Stimulated activated CD4-positive, alpha-beta T cell treated with anti-CD3 and anti-CD28 coated beads, Interleukin-1b, Interleukin-23, amount 100 ng/mL, for 1 hour (primary cell): ENCODE data around the gene SH3RF1.

Experiments
- DNase-seq, 2 donors: peaks; one replicate each; pipeline ENCODE4 v3.0.0-alpha.2; 2020; ENCODE audit warnings: low read depth in 2 of 2

Gene SH3RF1

DNA sequence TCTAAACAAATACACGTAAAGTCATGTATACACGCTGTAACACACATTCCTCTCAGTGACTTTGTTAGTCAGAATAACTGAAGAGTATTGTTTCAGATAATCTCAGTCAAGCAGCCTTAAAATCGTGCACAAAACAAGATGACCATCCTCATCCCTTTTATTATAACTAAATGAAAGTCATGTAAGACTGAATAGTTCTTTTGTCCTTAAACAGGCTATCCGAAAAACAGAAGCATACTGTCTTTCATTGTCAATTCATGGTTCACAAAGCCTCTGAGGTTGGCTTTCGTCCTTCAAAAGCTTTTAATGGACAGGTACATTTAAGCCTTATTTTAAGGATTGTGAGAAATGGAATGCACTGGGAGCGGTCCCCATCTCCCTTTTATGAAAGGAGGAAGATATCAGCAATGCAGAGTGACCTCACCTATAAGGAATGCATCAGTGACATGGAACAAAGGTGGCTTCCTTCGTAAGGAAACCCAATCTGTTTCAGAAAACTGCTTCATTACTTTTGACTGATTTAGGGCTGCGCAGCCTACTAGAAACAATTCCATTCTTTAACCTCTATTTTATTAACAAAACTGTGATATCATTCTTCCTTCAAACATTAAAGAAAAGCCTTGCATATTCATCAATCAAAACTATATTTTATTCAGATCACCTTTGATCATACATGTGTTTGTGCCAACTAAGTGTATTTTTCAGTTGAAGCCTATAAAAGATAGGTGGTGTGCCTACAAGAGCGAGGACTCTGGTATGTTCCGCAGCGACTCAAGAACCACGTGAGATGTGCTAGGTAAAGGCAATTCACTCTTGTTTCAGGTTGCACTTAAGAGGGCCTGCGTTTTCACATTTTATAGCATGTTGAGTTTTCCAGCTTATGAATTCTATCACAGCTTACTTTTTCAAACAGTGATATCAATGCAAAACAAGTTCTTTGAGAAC is 19.2 kb downstream of the SH3RF1 start:
- DNase-seq: no peak

DNA sequence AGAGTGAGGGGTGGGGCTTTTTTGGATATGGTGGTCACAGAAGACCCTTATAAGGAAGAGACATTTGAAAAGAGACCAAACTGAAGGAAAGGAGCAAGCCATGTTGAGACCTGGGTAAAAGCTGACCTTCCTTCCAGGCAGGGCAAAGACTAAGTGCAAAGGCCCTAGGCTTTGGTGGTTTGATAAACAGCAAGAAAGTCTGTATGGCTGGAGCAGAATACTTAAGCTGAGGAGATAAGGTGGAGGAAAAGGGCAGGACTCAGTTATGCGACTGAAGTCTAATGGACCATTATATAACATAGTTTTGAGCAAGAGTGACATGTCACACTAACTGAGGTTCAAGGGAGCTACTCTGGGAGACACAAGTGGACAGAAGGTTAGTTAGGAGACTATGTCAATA is 20.0 kb downstream of the SH3RF1 start:
- no peak for DNase-seq

DNA sequence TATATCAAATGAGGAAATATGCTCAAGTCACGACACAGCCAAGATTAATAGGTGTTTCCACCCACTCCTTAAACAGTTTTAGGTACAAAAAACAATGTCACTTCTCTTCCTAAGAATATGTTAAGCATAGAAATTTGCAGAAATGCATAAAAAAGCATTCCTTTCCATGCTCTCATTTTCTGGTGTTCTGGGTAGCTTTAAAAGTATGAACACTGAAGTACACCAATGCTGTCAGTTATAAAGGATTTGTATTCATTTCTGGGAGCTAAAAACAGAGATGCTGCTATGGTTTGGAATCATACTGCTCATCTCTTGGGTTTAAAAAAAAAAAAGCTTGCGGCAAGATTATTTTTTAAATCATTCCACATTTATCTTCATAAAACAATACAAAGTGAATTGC is 20.8 kb downstream of the SH3RF1 start:
- no peak for DNase-seq

DNA sequence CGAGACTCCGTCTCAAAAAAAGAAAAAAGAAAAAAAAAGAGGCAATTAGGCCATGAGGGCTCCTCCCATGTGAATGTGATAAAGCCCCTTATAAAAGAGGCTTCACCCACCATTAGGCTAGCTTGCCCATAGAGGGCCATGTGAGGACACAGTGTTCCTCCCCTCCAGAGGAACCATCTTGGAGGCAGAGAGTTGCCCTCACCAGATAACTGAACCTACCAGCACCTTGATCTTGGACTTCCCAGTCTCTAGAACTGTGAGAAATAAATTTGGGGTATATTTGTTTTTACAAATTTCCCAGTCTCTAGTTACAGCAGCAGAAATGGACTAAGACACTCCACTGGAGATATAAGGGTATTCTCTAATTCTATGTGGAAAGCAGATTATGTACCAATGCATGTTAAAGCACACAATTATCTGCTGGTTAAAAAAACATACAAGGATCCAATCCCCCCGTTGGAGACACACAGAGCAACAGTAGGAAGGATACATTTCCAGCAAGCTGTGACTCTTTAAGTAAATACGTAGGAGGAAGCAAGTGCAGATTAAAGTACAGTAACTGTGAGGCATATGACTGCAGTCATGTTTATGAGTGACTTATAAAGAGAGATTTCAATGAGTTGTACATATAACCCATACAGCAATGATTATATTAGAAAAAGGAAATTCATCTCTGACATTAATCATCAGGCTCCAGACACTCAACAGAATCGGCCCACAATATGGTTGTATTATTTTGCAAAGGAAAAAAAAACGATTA is 21.4 kb downstream of the SH3RF1 start:
- no peak for DNase-seq

DNA sequence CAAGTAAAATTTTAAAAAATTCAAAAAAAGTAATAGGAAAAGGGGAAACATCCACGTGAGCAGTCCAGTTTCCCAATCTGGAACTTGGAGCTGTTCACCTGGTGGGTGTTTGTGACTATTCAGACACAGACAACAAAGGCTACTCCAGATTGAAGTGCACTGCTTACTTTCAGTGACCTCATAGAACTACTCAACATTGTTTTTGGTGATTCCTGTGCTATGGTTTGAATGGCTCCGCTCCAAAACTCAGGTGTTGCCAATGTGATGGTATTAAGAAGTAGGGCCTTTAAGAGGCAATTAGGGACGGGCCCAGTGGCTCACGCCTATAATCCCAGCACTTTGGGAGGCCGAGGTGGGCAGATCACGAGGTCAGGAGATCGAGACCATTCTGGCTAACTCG is 22.1 kb downstream of the SH3RF1 start:
- no peak for DNase-seq

DNA sequence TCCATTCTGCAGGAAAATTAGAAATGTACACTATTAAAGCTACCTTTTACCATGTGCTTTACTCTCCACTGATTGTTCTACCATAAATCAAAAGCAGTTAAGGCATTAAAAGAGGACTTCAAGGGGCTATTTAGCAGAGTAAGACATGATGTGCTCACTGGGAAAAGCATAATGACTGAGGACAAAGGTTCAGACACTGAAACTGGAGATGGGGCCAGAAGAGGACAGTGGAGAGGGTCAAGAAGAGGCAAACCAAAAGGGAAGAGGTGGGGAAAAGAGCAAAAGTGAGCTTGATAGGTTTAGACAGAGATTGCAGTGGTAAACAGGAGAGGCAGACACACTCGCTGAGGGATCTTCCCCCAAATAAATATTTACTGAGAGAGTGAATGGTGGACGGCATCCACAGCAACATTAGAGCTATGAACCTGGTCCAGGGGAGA is 23.8 kb downstream of the SH3RF1 start:
- no peak for DNase-seq

DNA sequence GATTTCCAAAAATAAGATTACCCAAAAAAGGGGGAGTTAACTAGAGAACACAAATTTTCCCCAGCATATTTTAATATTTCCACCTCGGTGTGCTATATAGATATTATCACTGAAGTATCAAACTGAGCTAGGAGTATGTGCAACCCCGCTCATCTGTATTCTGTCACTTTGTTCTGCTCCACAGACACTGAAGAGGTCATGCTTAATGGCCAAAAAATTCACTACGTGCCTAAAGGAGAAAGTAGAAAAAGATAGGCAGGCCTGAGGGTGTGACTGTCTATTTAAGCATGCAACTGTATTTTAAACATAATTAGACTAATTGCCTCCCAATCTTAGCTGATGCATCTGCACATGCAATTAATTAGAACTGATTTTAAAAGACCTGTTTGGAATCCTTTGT is 24.5 kb downstream of the SH3RF1 start:
- DNase-seq: no peak

DNA sequence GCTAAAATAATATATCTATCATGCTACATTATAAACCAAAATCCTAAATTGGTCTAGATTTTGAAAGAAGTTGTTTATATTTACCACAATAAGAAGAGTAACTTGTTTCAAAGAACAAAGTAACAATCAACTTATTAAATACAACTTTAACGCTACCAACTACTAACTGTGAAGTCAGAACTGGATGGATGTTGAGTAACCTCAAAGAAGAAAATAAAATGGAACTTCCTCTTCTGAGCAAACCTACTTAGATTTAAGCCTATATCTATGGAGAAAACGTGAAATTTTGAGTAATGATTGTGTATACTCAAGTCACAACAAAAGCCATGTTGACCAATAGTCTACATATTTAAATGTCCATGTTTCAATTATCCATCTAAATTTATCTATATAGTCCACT is 25.7 kb downstream of the SH3RF1 start:
- no peak for DNase-seq

DNA sequence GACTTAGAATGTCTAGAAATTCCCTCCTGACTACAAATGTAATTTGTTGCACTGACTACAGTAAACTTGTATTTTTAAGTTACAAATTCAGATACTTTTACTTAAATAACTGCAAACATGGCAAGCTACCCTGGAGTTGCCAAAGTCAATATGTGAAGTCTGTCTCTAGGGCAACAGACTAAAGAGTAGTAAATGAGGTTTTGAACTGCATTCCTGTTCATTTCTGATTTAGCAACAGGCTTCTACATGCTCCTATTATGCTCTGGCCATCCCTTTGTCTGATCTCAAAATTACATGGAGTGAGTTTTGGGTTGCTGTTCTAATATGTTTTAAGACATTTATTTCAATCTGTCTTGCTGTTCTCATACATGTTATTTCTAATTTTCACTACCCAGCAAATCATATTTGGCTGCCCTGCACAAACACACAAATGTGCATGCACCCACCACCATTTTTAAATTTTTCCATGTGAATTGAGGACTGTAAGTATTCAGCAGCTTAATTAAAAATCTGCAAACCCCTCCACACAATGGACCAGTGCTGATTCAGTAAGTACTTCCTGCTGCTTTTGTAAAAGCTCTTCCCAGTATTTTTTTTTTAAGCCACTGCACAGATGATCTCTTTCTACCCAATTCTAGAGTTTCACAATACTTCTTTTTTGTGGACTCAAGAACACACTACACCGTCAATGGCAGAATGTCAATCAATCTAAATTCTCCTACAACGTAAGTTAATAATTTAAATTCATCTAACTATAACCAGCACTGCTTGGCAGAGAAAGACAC is 26.7 kb downstream of the SH3RF1 start:
- DNase-seq: no peak

DNA sequence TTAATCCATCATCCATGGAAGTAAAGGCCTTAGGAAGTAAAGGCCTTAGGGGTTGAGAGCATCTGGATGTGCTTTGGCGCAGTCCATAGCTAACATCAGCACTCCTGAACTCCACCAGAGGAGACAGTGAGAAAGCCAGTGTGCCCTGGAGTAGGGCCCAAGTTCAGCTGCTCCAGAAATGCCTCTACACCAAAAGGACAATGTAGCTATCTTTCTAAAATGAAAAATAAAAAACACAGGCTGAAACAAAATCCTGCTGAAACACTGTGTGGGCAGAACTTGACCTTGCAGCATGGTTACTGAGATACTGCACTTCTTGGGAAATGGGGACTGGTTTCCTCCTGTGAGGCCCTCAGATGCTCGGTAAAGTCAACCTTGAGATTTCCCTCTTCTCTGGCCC is 29.3 kb downstream of the SH3RF1 start:
- DNase-seq: no peak

DNA sequence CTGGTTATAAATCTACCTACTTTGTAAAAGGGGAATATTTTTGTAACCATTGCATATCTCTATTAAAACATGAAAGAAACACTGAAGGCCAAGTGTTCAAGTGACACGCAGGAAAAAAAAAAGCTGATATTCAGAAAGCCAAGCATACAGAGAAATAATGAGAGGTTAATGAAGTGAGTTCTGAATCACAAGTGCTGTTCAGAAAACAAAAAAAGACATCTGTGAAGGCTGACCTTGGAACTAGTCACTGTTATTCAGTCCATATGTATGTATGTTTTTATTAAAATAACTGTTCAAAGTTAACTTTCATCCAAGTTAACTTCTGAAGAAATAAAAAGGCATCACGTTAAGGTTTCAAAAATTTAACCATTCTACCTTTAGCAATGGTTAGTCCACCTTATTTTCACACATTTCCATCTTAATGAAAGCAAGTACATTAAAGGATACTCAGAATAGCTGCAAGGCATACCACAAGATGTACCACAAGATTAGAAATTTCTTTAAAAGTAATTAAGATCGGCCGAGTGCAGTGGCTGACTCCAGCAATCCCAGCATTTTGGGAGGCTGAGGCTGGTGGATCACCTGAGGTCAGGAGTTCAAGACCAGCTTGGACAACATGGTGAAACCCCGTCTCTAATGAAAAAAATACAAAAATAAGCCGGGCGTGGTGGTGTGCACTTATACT is 31.4 kb downstream of the SH3RF1 start:
- no peak for DNase-seq

DNA sequence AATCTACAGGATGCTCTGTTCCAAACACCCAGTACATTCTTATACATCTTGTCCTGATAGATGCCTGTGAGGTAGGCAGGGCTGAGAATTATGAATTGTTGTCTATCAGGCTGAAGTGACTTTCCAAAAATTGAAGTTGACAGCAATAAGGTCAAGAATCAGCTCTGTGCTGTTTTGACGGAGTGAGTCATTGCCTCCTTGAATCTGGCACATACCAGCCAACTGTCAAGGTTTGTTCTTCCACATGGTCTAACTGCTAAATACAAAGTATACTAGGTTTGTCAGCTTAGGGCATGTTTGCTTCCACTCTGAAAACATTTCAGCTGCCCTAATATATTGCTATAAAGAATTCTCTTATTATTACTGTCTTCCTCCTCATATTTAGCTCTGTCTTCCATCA is 32.3 kb downstream of the SH3RF1 start:
- no peak for DNase-seq

DNA sequence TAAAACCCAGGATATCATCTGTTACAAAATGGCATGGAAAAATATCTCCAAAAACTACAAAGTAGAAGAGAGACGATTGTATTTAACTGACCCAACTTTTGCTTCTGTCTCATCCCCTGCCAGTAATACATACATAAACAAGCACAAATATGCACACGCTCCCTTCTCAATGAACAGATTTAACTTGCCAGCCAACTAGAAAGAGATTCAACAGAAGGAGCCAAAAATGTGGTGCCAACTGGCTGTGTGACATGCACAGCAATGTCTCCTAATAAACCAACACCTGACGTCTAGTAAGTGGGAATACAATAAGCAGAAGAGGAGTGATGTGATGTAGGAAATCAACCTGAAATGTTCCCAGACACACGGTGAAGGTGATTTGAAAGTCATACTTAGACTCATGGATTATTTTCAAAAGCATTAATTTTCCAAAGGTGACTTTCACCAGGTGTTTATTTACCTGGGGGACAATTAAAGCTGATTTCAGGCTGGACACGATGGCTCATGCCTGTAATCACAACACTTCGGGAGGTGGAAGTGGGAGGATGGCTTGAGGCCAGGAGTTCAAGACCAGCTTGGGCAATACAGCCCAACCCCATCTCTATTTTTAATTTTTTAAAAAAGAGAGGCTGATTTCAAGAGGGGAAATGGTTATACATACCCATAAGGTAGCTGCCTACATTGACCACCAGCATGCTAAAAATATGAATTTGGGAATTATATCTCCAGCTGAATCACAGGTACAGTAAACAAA is 33.7 kb downstream of the SH3RF1 start:
- no peak for DNase-seq

DNA sequence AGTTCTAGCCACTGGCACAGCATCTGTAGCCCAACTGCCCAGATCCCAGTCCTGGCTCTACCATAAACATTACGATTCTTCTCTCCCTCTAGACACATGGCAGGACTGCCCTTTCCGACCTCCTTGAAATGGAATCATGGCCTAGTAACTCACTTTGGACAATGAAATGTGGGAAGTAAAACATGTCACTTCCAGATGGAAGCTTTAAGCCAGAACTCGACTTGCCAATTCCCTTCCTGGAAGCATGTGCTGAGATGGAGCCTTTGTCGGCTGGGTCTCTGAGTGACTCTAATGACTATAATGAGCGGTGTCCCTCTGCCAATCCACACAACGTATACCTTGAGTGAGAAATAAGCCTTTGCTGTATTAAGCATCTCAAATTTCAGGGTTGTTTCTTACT is 34.7 kb downstream of the SH3RF1 start:
- DNase-seq: no peak

DNA sequence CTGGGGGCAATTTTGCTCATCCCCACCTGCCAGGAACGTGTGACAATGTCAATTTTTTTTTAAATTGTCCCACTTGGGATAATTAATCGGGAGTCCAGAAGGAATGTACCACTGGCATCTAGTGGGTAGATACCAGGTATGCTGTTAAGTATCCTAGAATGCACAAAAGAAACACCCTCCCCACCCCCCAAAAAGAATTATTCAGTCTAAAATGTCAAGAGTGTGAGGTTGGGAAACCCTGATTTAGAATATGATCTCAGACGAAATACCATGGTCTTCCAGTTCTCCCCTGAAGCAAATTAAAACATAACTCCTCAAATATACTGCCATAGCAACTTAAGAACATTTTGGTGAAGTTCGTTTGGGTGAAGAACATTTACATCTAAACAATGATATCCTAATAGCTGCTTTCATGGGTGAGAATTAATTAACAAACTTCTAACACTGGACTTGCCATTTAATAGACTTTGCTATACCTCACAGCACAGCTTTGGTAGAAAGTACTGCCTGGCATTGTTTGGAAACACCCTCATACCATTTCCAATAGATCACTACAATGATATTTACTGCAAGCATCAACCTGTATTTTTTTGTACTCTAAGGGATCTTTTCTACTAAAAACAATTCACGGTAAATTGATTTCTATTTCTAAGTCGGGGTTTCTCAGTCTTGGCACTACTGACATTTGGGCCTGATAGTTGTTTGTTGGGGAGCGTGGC is 36.5 kb downstream of the SH3RF1 start:
- no peak for DNase-seq

DNA sequence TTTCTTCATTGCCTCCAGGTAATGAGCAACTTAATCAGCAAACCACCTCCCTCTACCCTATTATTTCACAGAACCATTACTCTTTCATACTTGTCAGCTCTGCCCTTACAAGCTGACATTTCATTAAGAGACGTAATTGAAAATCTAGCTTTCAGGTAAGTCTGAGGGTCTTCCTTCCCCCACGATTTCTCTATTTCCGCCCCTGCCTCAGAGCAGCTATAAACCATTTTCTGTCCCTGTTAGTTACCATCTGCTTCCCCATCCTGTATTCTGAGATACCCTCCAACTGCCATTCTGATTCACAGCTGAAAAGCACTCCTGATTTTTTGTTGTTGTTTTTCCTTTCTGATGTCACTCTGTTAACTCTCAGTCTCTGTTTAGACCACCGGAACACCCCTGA is 37.1 kb downstream of the SH3RF1 start:
- no peak for DNase-seq

DNA sequence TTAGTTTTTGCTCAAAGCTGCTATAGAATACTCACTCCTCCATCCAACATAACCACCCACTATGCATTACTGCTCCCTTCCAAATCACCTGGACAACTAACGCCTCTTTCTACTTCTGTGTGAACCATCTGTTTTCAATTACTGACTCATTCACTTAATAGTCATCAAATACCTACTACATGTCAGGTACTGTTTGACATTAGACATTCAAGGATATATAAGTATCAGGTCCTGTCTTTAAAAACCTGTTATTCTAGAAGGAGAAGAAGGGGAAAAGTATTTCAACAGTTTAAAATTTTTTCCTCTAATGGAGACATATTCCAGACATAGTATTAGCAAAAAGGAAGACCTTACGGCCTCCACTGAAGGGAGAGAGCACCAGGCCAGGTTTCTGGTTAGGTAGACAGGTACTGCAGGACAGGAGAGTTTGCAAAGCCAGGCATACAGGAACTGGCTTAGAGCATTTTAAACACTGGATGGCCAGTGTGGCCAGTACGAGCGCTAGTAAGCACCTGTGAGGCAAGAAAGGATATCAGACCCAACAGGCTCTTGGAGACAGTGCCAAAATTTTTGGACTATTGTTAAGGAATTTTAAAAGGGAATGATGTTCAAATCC is 39.0 kb downstream of the SH3RF1 start:
- no peak for DNase-seq

DNA sequence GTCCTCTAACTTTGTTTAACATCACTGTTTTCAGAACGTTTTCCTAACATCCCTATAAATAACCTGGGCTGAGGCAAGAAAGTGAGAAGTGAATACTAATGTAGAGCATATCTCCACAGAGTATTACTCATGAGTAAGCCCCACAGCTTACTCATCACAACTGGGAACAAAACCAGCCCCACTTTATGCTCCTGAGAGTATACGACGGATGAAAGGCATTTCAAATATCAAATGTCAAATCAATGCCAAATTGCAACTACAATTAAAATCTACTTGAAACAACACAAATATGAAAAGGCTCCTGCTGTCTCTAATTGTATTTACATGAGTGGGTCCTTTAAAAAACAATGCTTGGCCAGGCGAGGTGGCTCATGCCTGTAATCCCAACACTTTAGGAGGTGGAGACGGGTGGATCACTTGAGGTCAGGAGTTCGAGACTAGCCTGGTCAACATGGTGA is 41.2 kb downstream of the SH3RF1 start:
- no peak for DNase-seq

DNA sequence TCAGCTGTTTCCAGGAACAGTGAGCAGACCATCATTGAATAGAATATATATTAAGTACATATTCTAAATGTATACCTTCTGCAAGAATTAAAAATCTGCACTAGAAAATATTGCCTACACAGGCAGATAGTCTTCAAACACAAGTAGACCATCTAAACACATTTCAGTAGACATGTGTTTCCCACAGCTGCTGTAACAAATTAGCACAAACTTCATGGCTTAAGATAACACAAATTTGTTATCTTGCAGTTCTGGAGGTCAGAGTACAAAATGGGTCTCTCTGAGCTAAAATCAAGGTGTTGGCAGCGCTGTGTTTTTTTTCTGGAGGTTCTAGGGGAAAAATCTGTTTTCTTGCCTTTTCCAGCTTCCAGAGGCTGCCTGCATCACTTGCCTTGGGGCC is 42.7 kb downstream of the SH3RF1 start:
- DNase-seq: no peak

DNA sequence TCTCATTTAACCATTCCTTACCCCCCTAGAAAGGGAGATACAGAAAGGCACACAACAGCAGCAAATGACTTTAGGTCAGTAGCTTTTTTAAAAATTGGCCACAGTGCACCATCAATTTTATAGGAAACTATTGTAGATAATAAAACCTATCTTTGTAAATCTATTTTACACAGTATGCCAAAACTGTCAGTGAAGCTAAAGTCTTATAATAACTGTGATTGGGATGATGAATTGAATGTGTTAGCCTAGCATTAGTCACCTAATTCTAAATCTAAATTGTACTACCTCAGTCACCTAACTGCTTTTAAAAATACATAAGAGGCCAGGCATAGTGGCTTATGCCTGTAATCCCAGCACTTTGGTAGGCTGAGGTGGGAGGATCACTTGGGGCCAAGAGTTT is 44.2 kb downstream of the SH3RF1 start:
- DNase-seq: no peak
